GM23338 (cell line): Measurements from ENCODE around the gene KRTAP20-2. TPM values are rescaled to one million over a fixed set of nuclear protein-coding genes. Genes with fewer than 3 reads are reported as not detected.

Experiments
- polyA plus RNA-seq: library from polyadenylated mRNA; unstranded; fragments of >200 nt; fragmentation: Nextera tagmentation; extraction: Ambion mirVana; gene quantifications from 2 replicates; pipeline ENCODE4 v1.2.1, GENCODE V29; 2016
- small RNA-seq: library from RNA; depleted of rRNA; stranded (forward); fragments of <200 nt; gene quantifications from one replicate; pipeline ENCODE3, GENCODE V24; 2014; ENCODE audit warnings: low replicate concordance
- total RNA-seq: library from RNA; depleted of rRNA; stranded (reverse); fragments of >200 nt; shearing (Covaris generic); gene quantifications from 2 replicates; pipeline ENCODE4 v1.2.3, GENCODE V29; 2014; rRNA removed

Gene KRTAP20-2
- total and polyA plus RNA-seq, 2 experiments from 2014 or later, result not detected

Small RNAs within 50 kb of the gene (small RNA-seq; reads per million reads assigned to genes)
- not detected for gene KRTAP20-1
- gene KRTAP20-3, result not detected
- gene KRTAP20-4, result not detected
- not detected for gene KRTAP22-1
- not detected for gene KRTAP22-2

Other genes with a start within 250 kb of the KRTAP20-2 start
- gene KRTAP13-1, start 239.2 kb upstream of the KRTAP20-2 start, total RNA-seq, result not detected in 2 replicates
- gene KRTAP13-1, start 239.2 kb upstream of the KRTAP20-2 start, polyA plus RNA-seq, result not detected in 2 replicates
- gene KRTAP13-3, start 209.3 kb upstream of the KRTAP20-2 start, total RNA-seq, result not detected in 2 replicates
- gene KRTAP13-3, start 209.3 kb upstream of the KRTAP20-2 start, polyA plus RNA-seq, result not detected in 2 replicates
- gene KRTAP13-4, start 205.0 kb upstream of the KRTAP20-2 start, total RNA-seq, result not detected in 2 replicates
- gene KRTAP13-4, start 205.0 kb upstream of the KRTAP20-2 start, polyA plus RNA-seq, result not detected in 2 replicates
- gene KRTAP15-1, start 194.9 kb upstream of the KRTAP20-2 start, total RNA-seq, result not detected in 2 replicates
- not detected in 2 replicates for gene KRTAP15-1, start 194.9 kb upstream of the KRTAP20-2 start, polyA plus RNA-seq
- gene KRTAP19-1, start 154.8 kb upstream of the KRTAP20-2 start, total RNA-seq, result not detected in 2 replicates
- gene KRTAP19-1, start 154.8 kb upstream of the KRTAP20-2 start, polyA plus RNA-seq, result not detected in 2 replicates
- not detected in 2 replicates for gene KRTAP19-2, start 147.8 kb upstream of the KRTAP20-2 start, total RNA-seq
- not detected in 2 replicates for gene KRTAP19-2, start 147.8 kb upstream of the KRTAP20-2 start, polyA plus RNA-seq
- not detected in 2 replicates for gene KRTAP19-3, start 143.2 kb upstream of the KRTAP20-2 start, total RNA-seq
- gene KRTAP19-3, start 143.2 kb upstream of the KRTAP20-2 start, polyA plus RNA-seq, result not detected in 2 replicates
- not detected in 2 replicates for gene KRTAP19-4, start 138.0 kb upstream of the KRTAP20-2 start, total RNA-seq
- not detected in 2 replicates for gene KRTAP19-4, start 138.0 kb upstream of the KRTAP20-2 start, polyA plus RNA-seq
- not detected in 2 replicates for gene KRTAP19-5, start 133.1 kb upstream of the KRTAP20-2 start, total RNA-seq
- not detected in 2 replicates for gene KRTAP19-5, start 133.1 kb upstream of the KRTAP20-2 start, polyA plus RNA-seq
- not detected in 2 replicates for gene KRTAP19-6, start 93.3 kb upstream of the KRTAP20-2 start, total RNA-seq
- not detected in 2 replicates for gene KRTAP19-6, start 93.3 kb upstream of the KRTAP20-2 start, polyA plus RNA-seq
- not detected in 2 replicates for gene KRTAP19-7, start 73.9 kb upstream of the KRTAP20-2 start, total RNA-seq
- not detected in 2 replicates for gene KRTAP19-7, start 73.9 kb upstream of the KRTAP20-2 start, polyA plus RNA-seq
- not detected in 2 replicates for gene KRTAP22-2, start 44.8 kb upstream of the KRTAP20-2 start, total RNA-seq
- gene KRTAP22-2, start 44.8 kb upstream of the KRTAP20-2 start, polyA plus RNA-seq, result not detected in 2 replicates
- gene KRTAP6-3, start 42.8 kb upstream of the KRTAP20-2 start, total RNA-seq, result not detected in 2 replicates
- gene KRTAP6-3, start 42.8 kb upstream of the KRTAP20-2 start, polyA plus RNA-seq, result not detected in 2 replicates
- not detected in 2 replicates for gene KRTAP6-2, start 36.3 kb upstream of the KRTAP20-2 start, total RNA-seq
- not detected in 2 replicates for gene KRTAP6-2, start 36.3 kb upstream of the KRTAP20-2 start, polyA plus RNA-seq
- gene KRTAP22-1, start 34.1 kb upstream of the KRTAP20-2 start, total RNA-seq, result not detected in 2 replicates
- not detected in 2 replicates for gene KRTAP22-1, start 34.1 kb upstream of the KRTAP20-2 start, polyA plus RNA-seq
- gene KRTAP6-1, start 21.3 kb upstream of the KRTAP20-2 start, total RNA-seq, result not detected in 2 replicates
- not detected in 2 replicates for gene KRTAP6-1, start 21.3 kb upstream of the KRTAP20-2 start, polyA plus RNA-seq
- gene KRTAP20-1, start 18.8 kb upstream of the KRTAP20-2 start, total RNA-seq, result not detected in 2 replicates
- not detected in 2 replicates for gene KRTAP20-1, start 18.8 kb upstream of the KRTAP20-2 start, polyA plus RNA-seq
- gene KRTAP20-4, start 14.6 kb upstream of the KRTAP20-2 start, total RNA-seq, result not detected in 2 replicates
- gene KRTAP20-4, start 14.6 kb upstream of the KRTAP20-2 start, polyA plus RNA-seq, result not detected in 2 replicates
- gene KRTAP20-3, start 7.7 kb downstream of the KRTAP20-2 start, total RNA-seq, result not detected in 2 replicates
- not detected in 2 replicates for gene KRTAP20-3, start 7.7 kb downstream of the KRTAP20-2 start, polyA plus RNA-seq
- not detected in 2 replicates for gene KRTAP21-3, start 83.6 kb downstream of the KRTAP20-2 start, total RNA-seq
- gene KRTAP21-3, start 83.6 kb downstream of the KRTAP20-2 start, polyA plus RNA-seq, result not detected in 2 replicates
- not detected in 2 replicates for gene KRTAP21-2, start 112.1 kb downstream of the KRTAP20-2 start, total RNA-seq
- gene KRTAP21-2, start 112.1 kb downstream of the KRTAP20-2 start, polyA plus RNA-seq, result not detected in 2 replicates
- not detected in 2 replicates for gene KRTAP21-1, start 120.2 kb downstream of the KRTAP20-2 start, total RNA-seq
- gene KRTAP21-1, start 120.2 kb downstream of the KRTAP20-2 start, polyA plus RNA-seq, result not detected in 2 replicates
- not detected in 2 replicates for gene KRTAP8-1, start 178.1 kb downstream of the KRTAP20-2 start, total RNA-seq
- not detected in 2 replicates for gene KRTAP8-1, start 178.1 kb downstream of the KRTAP20-2 start, polyA plus RNA-seq
- not detected in 2 replicates for gene KRTAP7-1, start 194.6 kb downstream of the KRTAP20-2 start, total RNA-seq
- gene KRTAP7-1, start 194.6 kb downstream of the KRTAP20-2 start, polyA plus RNA-seq, result not detected in 2 replicates
- not detected in 2 replicates for gene KRTAP11-1, start 246.4 kb downstream of the KRTAP20-2 start, total RNA-seq
- not detected in 2 replicates for gene KRTAP11-1, start 246.4 kb downstream of the KRTAP20-2 start, polyA plus RNA-seq